Sigmoid colon (tissue), 4 donors: ENCODE data around the gene CDIP1.

ENCODE experiments used
- EP300 ChIP-seq, 4 donors: sonication (generic); formaldehyde crosslinking; IDR thresholded peaks; one replicate each; pipeline ENCODE4 v1.6.1; 2017; ENCODE audit warnings: antibody characterized with exemption in 4 of 4
- POLR2A ChIP-seq, 2 donors: fragments of 450-650 bp; IDR thresholded peaks; one replicate each; pipeline ENCODE4 v1.6.1; 2016; ENCODE audit warnings: antibody characterized with exemption in 2 of 2, mild to moderate bottlenecking in 2 of 2, moderate library complexity in 2 of 2
- POLR2AphosphoS5 ChIP-seq, 4 donors: sonication (generic); formaldehyde crosslinking; IDR thresholded peaks; one replicate each; pipeline ENCODE4 v1.6.1; 2017; ENCODE audit warnings: antibody characterized with exemption in 4 of 4
- TF ChIP-seq, protein P1 (sequence below), 4 experiments: fragments of 450-650 bp in 3 of 4; fragments of 200-600 bp in 1 of 4; IDR thresholded peaks; one replicate each; pipeline ENCODE4 v1.5.1; 2016 to 2019; ENCODE audit warnings: antibody characterized with exemption in 4 of 4, mild to moderate bottlenecking in 3 of 4, moderate library complexity in 2 of 4

- TF ChIP-seq POLR2A (IDR thresholded peaks at IDR 0.05) (no peak), POLR2AphosphoS5 (IDR thresholded peaks at IDR 0.05) (no peak), EP300 (IDR thresholded peaks at IDR 0.05) (no peak)
- TF ChIP-seq, protein P1, sequence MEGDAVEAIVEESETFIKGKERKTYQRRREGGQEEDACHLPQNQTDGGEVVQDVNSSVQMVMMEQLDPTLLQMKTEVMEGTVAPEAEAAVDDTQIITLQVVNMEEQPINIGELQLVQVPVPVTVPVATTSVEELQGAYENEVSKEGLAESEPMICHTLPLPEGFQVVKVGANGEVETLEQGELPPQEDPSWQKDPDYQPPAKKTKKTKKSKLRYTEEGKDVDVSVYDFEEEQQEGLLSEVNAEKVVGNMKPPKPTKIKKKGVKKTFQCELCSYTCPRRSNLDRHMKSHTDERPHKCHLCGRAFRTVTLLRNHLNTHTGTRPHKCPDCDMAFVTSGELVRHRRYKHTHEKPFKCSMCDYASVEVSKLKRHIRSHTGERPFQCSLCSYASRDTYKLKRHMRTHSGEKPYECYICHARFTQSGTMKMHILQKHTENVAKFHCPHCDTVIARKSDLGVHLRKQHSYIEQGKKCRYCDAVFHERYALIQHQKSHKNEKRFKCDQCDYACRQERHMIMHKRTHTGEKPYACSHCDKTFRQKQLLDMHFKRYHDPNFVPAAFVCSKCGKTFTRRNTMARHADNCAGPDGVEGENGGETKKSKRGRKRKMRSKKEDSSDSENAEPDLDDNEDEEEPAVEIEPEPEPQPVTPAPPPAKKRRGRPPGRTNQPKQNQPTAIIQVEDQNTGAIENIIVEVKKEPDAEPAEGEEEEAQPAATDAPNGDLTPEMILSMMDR (IDR thresholded peaks at IDR 0.05): no peak
Measured at GRCh38 chr16:4515611-4516233, 22.9 kb downstream of the CDIP1 start.
